WTC11 (cell line): ENCODE data around the gene DCAF15. TPM values are rescaled to one million over a fixed set of nuclear protein-coding genes. Genes with fewer than 3 reads are reported as not detected.

Experiments
- ATAC-seq: fragments of 200-7000 bp; cut with Tn5 transposase; 2 replicates; pipeline ENCODE4 v1.10.0; 2021; ENCODE audit warnings: mild to moderate bottlenecking, moderate library complexity
- CTCF ChIA-PET: fragments of 300-600 bp; sonication (Branson Sonifier 250); formaldehyde crosslinking; loops from one replicate; lab custom pipeline; 2021; ENCODE audit warnings: antibody characterized with exemption; lab: Charles Lee
- POLR2A ChIA-PET: fragments of 350-600 bp; sonication (Branson Sonifier 250); formaldehyde crosslinking; loops from one replicate; lab custom pipeline; 2021; ENCODE audit warnings: antibody characterized with exemption; lab: Charles Lee
- DNase-seq: peaks from one replicate; pipeline ENCODE4 v3.0.0; 2021; ENCODE audit warnings: low spot score
- H3K27ac Mint-ChIP-seq: 2 replicates; pipeline ENCODE4 v1.8.0; 2021; ENCODE audit warnings: mixed read lengths
- H3K27me3 Mint-ChIP-seq: 2 replicates; pipeline ENCODE4 v1.8.0; 2021; ENCODE audit warnings: low read depth, mild to moderate bottlenecking, moderate library complexity, mixed read lengths
- H3K36me3 Mint-ChIP-seq: 2 replicates; pipeline ENCODE4 v1.8.0; 2021; ENCODE audit warnings: mixed read lengths
- H3K4me1 Mint-ChIP-seq: 2 replicates; pipeline ENCODE4 v1.8.0; 2022; ENCODE audit warnings: mixed read lengths
- H3K4me3 Mint-ChIP-seq: 2 replicates; pipeline ENCODE4 v1.8.0; 2021; ENCODE audit warnings: mild to moderate bottlenecking, moderate library complexity, mixed read lengths
- H3K9me3 Mint-ChIP-seq: 2 replicates; pipeline ENCODE4 v1.8.0; 2021; ENCODE audit warnings: mixed read lengths
- CBFB ChIP-seq: sonication (generic); formaldehyde crosslinking; IDR thresholded peaks from 2 replicates; pipeline ENCODE4 v1.8.1; 2022; ENCODE audit warnings: mild to moderate bottlenecking, low read depth, missing genetic modification reagents
- JUN ChIP-seq: sonication (generic); formaldehyde crosslinking; IDR thresholded peaks from 2 replicates; pipeline ENCODE4 v1.8.0; 2023; ENCODE audit warnings: mild to moderate bottlenecking, missing genetic modification reagents
- PRRX2 ChIP-seq: fragments of 250-450 bp; sonication (Bioruptor Pico); IDR thresholded peaks from 2 replicates; pipeline ENCODE4 v1.8.0; 2021; ENCODE audit warnings: mild to moderate bottlenecking
- RORB ChIP-seq: fragments of 250-450 bp; sonication (Bioruptor Pico); IDR thresholded peaks from 2 replicates; pipeline ENCODE4 v1.9.0; 2021; ENCODE audit warnings: mild to moderate bottlenecking
- SMAD4 ChIP-seq: sonication (generic); formaldehyde crosslinking; IDR thresholded peaks from 2 replicates; pipeline ENCODE4 v1.8.0; 2022; ENCODE audit warnings: mild to moderate bottlenecking, missing genetic modification reagents
- TP53 ChIP-seq: sonication (generic); formaldehyde crosslinking; IDR thresholded peaks from 2 replicates; pipeline ENCODE4 v1.8.1; 2023; ENCODE audit warnings: mild to moderate bottlenecking, missing genetic modification reagents
- ZNF121 ChIP-seq: sonication (generic); formaldehyde crosslinking; IDR thresholded peaks from 2 replicates; pipeline ENCODE4 v1.8.0; 2023; ENCODE audit warnings: missing genetic modification reagents
- ZNF138 ChIP-seq: sonication (generic); formaldehyde crosslinking; conservative IDR thresholded peaks from 2 replicates; pipeline ENCODE4 v1.8.1; 2022; ENCODE audit warnings: mild to moderate bottlenecking, moderate library complexity, missing genetic modification reagents
- ZNF219 ChIP-seq: sonication (generic); formaldehyde crosslinking; IDR thresholded peaks from 2 replicates; pipeline ENCODE4 v1.8.0; 2023; ENCODE audit warnings: missing genetic modification reagents, mild to moderate bottlenecking, borderline replicate concordance
- total RNA-seq: library from RNA; stranded (reverse); gene quantifications from 3 replicates; pipeline ENCODE4 v1.2.3, GENCODE V29; 2021
- TF ChIP-seq, protein P1 (sequence below): sonication (generic); formaldehyde crosslinking; IDR thresholded peaks from 2 replicates; pipeline ENCODE4 v1.8.1; 2023; ENCODE audit warnings: mild to moderate bottlenecking, missing genetic modification reagents
- TF ChIP-seq, protein P2 (sequence below): fragments of 250-450 bp; sonication (Bioruptor Pico); IDR thresholded peaks from 2 replicates; pipeline ENCODE4 v1.8.0; 2021; ENCODE audit warnings: mild to moderate bottlenecking
- TF ChIP-seq, protein P3 (sequence below): sonication (generic); formaldehyde crosslinking; conservative IDR thresholded peaks from 2 replicates; pipeline ENCODE4 v1.8.1; 2022; ENCODE audit warnings: mild to moderate bottlenecking, missing genetic modification reagents
- TF ChIP-seq, protein P4 (sequence below): sonication (generic); formaldehyde crosslinking; IDR thresholded peaks from 2 replicates; pipeline ENCODE4 v1.8.1; 2023; ENCODE audit warnings: mild to moderate bottlenecking, missing genetic modification reagents, borderline replicate concordance
- TF ChIP-seq, protein P5 (sequence below): fragments of 250-450 bp; sonication (Bioruptor Pico); IDR thresholded peaks from 2 replicates; pipeline ENCODE4 v1.9.0; 2021; ENCODE audit warnings: mild to moderate bottlenecking
- TF ChIP-seq, protein P6 (sequence below): fragments of 200-600 bp; IDR thresholded peaks from 2 replicates; pipeline ENCODE4 v1.8.0; 2022; ENCODE audit warnings: antibody characterized with exemption

Gene DCAF15
- total RNA-seq, 1 experiment from 2014 or later, result 82.9 TPM

DNA sequence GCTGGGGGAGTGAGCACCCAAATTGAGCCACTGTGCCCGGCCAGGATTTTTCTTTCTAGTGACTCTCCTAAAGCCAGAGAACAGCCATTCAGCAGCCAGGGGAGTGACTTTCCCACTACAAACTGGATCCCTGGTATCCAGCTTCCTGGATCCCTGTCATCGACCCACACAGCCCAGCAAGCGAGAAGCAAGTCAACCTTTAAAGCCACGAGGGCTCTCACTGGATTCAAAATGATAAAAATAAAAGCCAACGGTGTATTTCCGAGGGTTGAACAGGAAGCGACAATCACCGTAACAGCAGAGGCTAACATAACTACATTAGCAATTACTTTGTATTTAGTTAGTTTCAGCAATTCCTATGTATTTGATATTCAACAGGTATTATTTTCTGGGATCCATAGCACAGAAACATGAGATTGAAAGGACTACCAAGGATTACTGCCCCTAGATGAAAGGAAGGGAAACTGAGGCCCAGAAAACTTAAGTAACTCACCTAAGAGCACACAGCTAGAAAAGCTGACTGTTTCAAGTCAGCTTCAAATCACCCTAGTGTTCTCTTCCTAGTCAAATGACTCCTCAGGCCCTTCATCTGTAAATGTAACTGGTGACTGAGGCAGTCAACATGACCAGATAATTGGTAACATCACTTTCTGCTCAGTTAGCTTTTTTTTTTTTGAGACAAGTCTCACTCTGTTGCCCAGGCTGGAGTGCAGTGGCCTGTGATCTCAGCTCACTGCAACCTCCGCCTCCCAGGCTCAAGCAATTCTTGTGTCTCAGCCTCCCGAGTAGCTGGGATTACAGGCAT lies 51.1 kb downstream of the DCAF15 start:
- no peak for DNase-seq
- CTCF ChIA-PET, result interaction anchor here (0.5 to 2.5 kb wide), 8 partner anchors 10 to 120 kb away, joined by 3 to 9 read pairs (median 3); partner anchors contain the start of gene IL27RA
- no peak overlapping the region for H3K4me3 Mint-ChIP-seq
- H3K9me3 Mint-ChIP-seq, result peaks cover 11% of the 10 kb centered on the region
- no peak for ATAC-seq
- H3K27me3 Mint-ChIP-seq, result no peaks in the 10 kb centered on the region; the same call in 1 of the 2 replicates
- peaks cover 19% of the 10 kb centered on the region for H3K4me1 Mint-ChIP-seq
- TF ChIP-seq, protein P1, sequence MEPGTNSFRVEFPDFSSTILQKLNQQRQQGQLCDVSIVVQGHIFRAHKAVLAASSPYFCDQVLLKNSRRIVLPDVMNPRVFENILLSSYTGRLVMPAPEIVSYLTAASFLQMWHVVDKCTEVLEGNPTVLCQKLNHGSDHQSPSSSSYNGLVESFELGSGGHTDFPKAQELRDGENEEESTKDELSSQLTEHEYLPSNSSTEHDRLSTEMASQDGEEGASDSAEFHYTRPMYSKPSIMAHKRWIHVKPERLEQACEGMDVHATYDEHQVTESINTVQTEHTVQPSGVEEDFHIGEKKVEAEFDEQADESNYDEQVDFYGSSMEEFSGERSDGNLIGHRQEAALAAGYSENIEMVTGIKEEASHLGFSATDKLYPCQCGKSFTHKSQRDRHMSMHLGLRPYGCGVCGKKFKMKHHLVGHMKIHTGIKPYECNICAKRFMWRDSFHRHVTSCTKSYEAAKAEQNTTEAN (CRISPR knock-in tag), result no peak
- TF ChIP-seq, protein P2, sequence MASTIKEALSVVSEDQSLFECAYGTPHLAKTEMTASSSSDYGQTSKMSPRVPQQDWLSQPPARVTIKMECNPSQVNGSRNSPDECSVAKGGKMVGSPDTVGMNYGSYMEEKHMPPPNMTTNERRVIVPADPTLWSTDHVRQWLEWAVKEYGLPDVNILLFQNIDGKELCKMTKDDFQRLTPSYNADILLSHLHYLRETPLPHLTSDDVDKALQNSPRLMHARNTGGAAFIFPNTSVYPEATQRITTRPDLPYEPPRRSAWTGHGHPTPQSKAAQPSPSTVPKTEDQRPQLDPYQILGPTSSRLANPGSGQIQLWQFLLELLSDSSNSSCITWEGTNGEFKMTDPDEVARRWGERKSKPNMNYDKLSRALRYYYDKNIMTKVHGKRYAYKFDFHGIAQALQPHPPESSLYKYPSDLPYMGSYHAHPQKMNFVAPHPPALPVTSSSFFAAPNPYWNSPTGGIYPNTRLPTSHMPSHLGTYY (CRISPR knock-in tag), result no peak
- TF ChIP-seq, protein P3, sequence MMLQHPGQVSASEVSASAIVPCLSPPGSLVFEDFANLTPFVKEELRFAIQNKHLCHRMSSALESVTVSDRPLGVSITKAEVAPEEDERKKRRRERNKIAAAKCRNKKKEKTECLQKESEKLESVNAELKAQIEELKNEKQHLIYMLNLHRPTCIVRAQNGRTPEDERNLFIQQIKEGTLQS, result no peak
- TF ChIP-seq, protein P4, sequence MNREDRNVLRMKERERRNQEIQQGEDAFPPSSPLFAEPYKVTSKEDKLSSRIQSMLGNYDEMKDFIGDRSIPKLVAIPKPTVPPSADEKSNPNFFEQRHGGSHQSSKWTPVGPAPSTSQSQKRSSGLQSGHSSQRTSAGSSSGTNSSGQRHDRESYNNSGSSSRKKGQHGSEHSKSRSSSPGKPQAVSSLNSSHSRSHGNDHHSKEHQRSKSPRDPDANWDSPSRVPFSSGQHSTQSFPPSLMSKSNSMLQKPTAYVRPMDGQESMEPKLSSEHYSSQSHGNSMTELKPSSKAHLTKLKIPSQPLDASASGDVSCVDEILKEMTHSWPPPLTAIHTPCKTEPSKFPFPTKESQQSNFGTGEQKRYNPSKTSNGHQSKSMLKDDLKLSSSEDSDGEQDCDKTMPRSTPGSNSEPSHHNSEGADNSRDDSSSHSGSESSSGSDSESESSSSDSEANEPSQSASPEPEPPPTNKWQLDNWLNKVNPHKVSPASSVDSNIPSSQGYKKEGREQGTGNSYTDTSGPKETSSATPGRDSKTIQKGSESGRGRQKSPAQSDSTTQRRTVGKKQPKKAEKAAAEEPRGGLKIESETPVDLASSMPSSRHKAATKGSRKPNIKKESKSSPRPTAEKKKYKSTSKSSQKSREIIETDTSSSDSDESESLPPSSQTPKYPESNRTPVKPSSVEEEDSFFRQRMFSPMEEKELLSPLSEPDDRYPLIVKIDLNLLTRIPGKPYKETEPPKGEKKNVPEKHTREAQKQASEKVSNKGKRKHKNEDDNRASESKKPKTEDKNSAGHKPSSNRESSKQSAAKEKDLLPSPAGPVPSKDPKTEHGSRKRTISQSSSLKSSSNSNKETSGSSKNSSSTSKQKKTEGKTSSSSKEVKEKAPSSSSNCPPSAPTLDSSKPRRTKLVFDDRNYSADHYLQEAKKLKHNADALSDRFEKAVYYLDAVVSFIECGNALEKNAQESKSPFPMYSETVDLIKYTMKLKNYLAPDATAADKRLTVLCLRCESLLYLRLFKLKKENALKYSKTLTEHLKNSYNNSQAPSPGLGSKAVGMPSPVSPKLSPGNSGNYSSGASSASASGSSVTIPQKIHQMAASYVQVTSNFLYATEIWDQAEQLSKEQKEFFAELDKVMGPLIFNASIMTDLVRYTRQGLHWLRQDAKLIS (CRISPR knock-in tag), result no peak
- TF ChIP-seq SMAD4 (no peak), PRRX2 (CRISPR knock-in tag) (no peak), ZNF219 (CRISPR knock-in tag) (no peak), CBFB (CRISPR knock-in tag) (no peak), ZNF138 (CRISPR knock-in tag) (no peak), ZNF121 (CRISPR knock-in tag) (no peak), RORB (CRISPR knock-in tag) (no peak), TP53 (CRISPR knock-in tag) (no peak), JUN (no peak)
- TF ChIP-seq, protein P5, sequence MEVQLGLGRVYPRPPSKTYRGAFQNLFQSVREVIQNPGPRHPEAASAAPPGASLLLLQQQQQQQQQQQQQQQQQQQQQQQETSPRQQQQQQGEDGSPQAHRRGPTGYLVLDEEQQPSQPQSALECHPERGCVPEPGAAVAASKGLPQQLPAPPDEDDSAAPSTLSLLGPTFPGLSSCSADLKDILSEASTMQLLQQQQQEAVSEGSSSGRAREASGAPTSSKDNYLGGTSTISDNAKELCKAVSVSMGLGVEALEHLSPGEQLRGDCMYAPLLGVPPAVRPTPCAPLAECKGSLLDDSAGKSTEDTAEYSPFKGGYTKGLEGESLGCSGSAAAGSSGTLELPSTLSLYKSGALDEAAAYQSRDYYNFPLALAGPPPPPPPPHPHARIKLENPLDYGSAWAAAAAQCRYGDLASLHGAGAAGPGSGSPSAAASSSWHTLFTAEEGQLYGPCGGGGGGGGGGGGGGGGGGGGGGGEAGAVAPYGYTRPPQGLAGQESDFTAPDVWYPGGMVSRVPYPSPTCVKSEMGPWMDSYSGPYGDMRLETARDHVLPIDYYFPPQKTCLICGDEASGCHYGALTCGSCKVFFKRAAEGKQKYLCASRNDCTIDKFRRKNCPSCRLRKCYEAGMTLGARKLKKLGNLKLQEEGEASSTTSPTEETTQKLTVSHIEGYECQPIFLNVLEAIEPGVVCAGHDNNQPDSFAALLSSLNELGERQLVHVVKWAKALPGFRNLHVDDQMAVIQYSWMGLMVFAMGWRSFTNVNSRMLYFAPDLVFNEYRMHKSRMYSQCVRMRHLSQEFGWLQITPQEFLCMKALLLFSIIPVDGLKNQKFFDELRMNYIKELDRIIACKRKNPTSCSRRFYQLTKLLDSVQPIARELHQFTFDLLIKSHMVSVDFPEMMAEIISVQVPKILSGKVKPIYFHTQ (CRISPR knock-in tag), result no peak
- TF ChIP-seq, protein P6, sequence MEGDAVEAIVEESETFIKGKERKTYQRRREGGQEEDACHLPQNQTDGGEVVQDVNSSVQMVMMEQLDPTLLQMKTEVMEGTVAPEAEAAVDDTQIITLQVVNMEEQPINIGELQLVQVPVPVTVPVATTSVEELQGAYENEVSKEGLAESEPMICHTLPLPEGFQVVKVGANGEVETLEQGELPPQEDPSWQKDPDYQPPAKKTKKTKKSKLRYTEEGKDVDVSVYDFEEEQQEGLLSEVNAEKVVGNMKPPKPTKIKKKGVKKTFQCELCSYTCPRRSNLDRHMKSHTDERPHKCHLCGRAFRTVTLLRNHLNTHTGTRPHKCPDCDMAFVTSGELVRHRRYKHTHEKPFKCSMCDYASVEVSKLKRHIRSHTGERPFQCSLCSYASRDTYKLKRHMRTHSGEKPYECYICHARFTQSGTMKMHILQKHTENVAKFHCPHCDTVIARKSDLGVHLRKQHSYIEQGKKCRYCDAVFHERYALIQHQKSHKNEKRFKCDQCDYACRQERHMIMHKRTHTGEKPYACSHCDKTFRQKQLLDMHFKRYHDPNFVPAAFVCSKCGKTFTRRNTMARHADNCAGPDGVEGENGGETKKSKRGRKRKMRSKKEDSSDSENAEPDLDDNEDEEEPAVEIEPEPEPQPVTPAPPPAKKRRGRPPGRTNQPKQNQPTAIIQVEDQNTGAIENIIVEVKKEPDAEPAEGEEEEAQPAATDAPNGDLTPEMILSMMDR, result no peak
- POLR2A ChIA-PET, result interaction anchor here (0.5 kb wide), 1 partner anchor 186 kb away, joined by 3 read pairs; no protein-coding TSS in a partner anchor
- peaks cover 23% of the 10 kb centered on the region for H3K36me3 Mint-ChIP-seq
- H3K27ac Mint-ChIP-seq, result no peak overlapping the region
